Heart right ventricle (tissue), 16 donors: ENCODE results near the gene PNMA8A. TPM values are rescaled to one million over a fixed set of nuclear protein-coding genes. Genes with fewer than 3 reads are reported as not detected.
"Not testable (repeated sequence)": the region's sequence is repeated elsewhere in the genome, so short reads cannot be mapped to it uniquely, and the experiment has no call there.

ENCODE experiments used
- ATAC-seq, 8 donors: fragments of 200-7000 bp; cut with Tn5 transposase; one replicate each; pipeline ENCODE4 v1.9.1; 2020; ENCODE audit warnings: mild to moderate bottlenecking in 8 of 8, moderate library complexity in 8 of 8, moderate number of reproducible peaks in 1 of 8
- DNase-seq, 2 donors: peaks; one replicate each; pipeline ENCODE4 v3.0.0-alpha.2; 2020
- H3K27ac ChIP-seq, 10 donors: fragments of 200-600 bp; sonication (generic) in 2 of 10; one replicate each; pipeline versions ENCODE4 v1.5.0 to v1.8.0; 2020 to 2022; ENCODE audit warnings: mild to moderate bottlenecking in 3 of 10
- H3K27me3 ChIP-seq, 7 donors: fragments of 200-600 bp; one replicate each; pipeline ENCODE4 v1.8.0; 2021 to 2022; ENCODE audit warnings: mild to moderate bottlenecking in 2 of 7
- H3K36me3 ChIP-seq, 9 donors: fragments of 200-600 bp; sonication (generic) in 1 of 9; one replicate each; pipeline versions ENCODE4 v1.5.0 to v1.8.0; 2020 to 2022; ENCODE audit warnings: mild to moderate bottlenecking in 2 of 9
- H3K4me1 ChIP-seq, 9 donors: fragments of 200-600 bp; sonication (generic) in 1 of 9; one replicate each; pipeline versions ENCODE4 v1.5.0 to v1.8.0; 2020 to 2022; ENCODE audit warnings: mild to moderate bottlenecking in 4 of 9
- H3K4me3 ChIP-seq, 10 donors: fragments of 200-600 bp; sonication (generic) in 2 of 10; one replicate each; pipeline versions ENCODE4 v1.5.0 to v1.8.0; 2020 to 2022; ENCODE audit warnings: mild to moderate bottlenecking in 7 of 10, moderate library complexity in 2 of 10
- H3K9me3 ChIP-seq, 11 donors: fragments of 200-600 bp in 10 of 11; sonication (generic) in 2 of 11; one replicate each; pipeline versions ENCODE4 v1.5.0 to v1.8.0; 2013 to 2022; ENCODE audit warnings: mild to moderate bottlenecking in 2 of 11, control low read depth in 1 of 11, moderate library complexity in 1 of 11
- WGBS, 2 donors: extraction: QIAGEN DNeasy Blood & Tissue Kit; methylation state at CpG; one replicate each; pipeline ENCODE4 v1.1.7; 2013; ENCODE audit warnings: inconsistent platforms in 1 of 2; 5-methylcytosine and 5-hydroxymethylcytosine counted together
- intact Hi-C, 10 donors: fragments of 100-400 bp; cut with DNase I; formaldehyde crosslinking; loops; one replicate each; pipeline versions ENCODE4 v1.11.1 to v1.14.2; 2022
- polyA plus RNA-seq, 2 donors: library from polyadenylated mRNA; stranded (reverse); fragments of 200-250 nt; gene quantifications; one replicate each; pipeline ENCODE4 v1.2.3, GENCODE V29; 2013
- total RNA-seq, 10 donors: library from RNA; stranded (reverse); fragmentation: NEBNext Ultra II Directional in 3 of 10; extraction: Animal tissue kit (Norgen Biotek cat#: 25700) in 3 of 10; gene quantifications; one replicate each; pipeline versions ENCODE4 v1.2.1 to v1.2.4, GENCODE V29; 2021 to 2023
- TF ChIP-seq, protein P1 (sequence below), 9 donors: fragments of 200-600 bp; sonication (generic) in 2 of 9; IDR thresholded peaks; one replicate each; pipeline versions ENCODE4 v1.5.0 to v1.8.0; 2021 to 2022; ENCODE audit warnings: antibody characterized with exemption in 9 of 9, mild to moderate bottlenecking in 5 of 9, moderate library complexity in 1 of 9
- donor health status: Arrhythmogenic right ventricular cardiomyopathy.
- donor health status: ischemic (EF 13 %, LVEDD 7.1; RV severe dilation, severe dysfunction).
- donor health status: healthy with polysubstance abuse.
- donor health status: DM: no; HTN: yes; CAD: no.
- donor health status: DM: no; HTN: no; CAD: no.
- donor health status: ischemic (EF 25% LVEDD 6.9; RV normal size, moderate dysfunction).
- donor health status: ischemic (EF 25% LVEDD 5.7; RV mildly dilated, moderate dysfunction).
- donor health status: healthy.
- donor health status: DM: yes; HTN: yes; CAD: no.
- donor health status: Ischemic cardiomyopathy.
- donor health status: ischemic (EF 35%, LVEDD 5.7; RV mildly dilated, moderate dysfunction).
- donor health status: nonischemic (EF 11% LVEDD 7.7; RV severe dilation, severe dysfunction).
- donor health status: DM: yes; HTN: yes; CAD: no.
- donor health status: PGD.
- donor health status: ischemic (EF 29% LVEDD 5.4; RV normal size, mild dysfunction).
- donor health status: nonischemic (EF 23%, LVEDD 6.1; RV moderate dilation, normal function).

Gene PNMA8A
- total and polyA plus RNA-seq, 12 donors: 2.8 to 12.3 (median 8.7) TPM

DNA sequence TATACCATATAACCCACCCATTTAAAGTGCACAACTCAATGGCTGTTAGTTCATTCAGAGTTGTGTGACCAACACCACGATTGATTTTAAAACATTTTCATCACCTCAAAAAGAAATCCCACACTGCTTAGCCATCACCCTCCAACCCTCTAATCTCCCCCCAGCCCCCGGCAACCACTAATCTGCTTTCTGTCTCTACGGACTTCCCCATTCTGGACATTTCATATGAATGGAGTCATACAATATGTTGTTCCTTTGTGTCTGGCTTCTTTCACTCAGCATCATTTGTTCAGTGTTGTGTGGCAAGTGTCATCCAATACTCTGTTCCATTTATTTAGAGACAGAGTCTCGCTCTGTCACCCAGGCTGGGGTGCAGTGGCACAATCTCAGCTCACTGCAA, 28.3 kb upstream of the PNMA8A start:
- H3K9me3 ChIP-seq: peaks cover 0 to 2% (median 0%) of the 10 kb centered on the region in 11 donors
- ATAC-seq (no peak), DNase-seq (no peak)
- H3K36me3 ChIP-seq: no peaks in the 10 kb centered on the region
- no peak overlapping the region for H3K4me3 ChIP-seq
- H3K27ac ChIP-seq: no peak overlapping the region
- H3K27me3 ChIP-seq: peaks cover 0 to 15% (median 0%) of the 10 kb centered on the region in 7 donors
- TF ChIP-seq, protein P1, sequence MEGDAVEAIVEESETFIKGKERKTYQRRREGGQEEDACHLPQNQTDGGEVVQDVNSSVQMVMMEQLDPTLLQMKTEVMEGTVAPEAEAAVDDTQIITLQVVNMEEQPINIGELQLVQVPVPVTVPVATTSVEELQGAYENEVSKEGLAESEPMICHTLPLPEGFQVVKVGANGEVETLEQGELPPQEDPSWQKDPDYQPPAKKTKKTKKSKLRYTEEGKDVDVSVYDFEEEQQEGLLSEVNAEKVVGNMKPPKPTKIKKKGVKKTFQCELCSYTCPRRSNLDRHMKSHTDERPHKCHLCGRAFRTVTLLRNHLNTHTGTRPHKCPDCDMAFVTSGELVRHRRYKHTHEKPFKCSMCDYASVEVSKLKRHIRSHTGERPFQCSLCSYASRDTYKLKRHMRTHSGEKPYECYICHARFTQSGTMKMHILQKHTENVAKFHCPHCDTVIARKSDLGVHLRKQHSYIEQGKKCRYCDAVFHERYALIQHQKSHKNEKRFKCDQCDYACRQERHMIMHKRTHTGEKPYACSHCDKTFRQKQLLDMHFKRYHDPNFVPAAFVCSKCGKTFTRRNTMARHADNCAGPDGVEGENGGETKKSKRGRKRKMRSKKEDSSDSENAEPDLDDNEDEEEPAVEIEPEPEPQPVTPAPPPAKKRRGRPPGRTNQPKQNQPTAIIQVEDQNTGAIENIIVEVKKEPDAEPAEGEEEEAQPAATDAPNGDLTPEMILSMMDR (IDR thresholded peaks at IDR 0.05): no peak
- WGBS, 2 donors: 51 to 65% methylated on average over 4 of the region's 4 CpGs
- intact Hi-C loops: loop anchor here in 1 of 10 donors (10.0 kb wide), 1 partner anchor 225 kb away; no protein-coding TSS in a partner anchor
- H3K4me1 ChIP-seq: peaks cover 0 to 12% (median 0%) of the 10 kb centered on the region in 9 donors

- Histone ChIP-seq H3K27me3 (peaks cover 0 to 33% (median 16%) of the 10 kb centered on the region in 7 donors), H3K27ac (no peak overlapping the region), H3K9me3 (no peaks in the 10 kb centered on the region), H3K4me1 (peaks cover 3 to 30% (median 14%) of the 10 kb centered on the region in 9 donors), H3K36me3 (no peaks in the 10 kb centered on the region), H3K4me3 (no peak overlapping the region)
- intact Hi-C loops: loop anchor here in 1 of 10 donors (10.0 kb wide), 1 partner anchor 223 kb away; no protein-coding TSS in a partner anchor
- no peak for ATAC-seq
- 91 to 92% methylated on average over 8 of the region's 8 CpGs for WGBS, 2 donors
- DNase-seq: no peak
- TF ChIP-seq, protein P1 (IDR thresholded peaks at IDR 0.05): no peak
Measured at GRCh38 chr19:46497773-46498172, 26.4 kb upstream of the PNMA8A start.

- DNase-seq, ATAC-seq, H3K9me3 ChIP-seq, H3K36me3 ChIP-seq, H3K27ac ChIP-seq, H3K4me3 ChIP-seq: not testable (repeated sequence)
- peaks cover 5 to 38% (median 19%) of the 10 kb centered on the region in 9 donors for H3K4me1 ChIP-seq
- intact Hi-C loops: loop anchor here in 1 of 10 donors (10.0 kb wide), 1 partner anchor 222 kb away; no protein-coding TSS in a partner anchor
- 78 to 85% methylated on average over 4 of the region's 4 CpGs for WGBS, 2 donors
- peaks cover 0 to 42% (median 25%) of the 10 kb centered on the region in 7 donors for H3K27me3 ChIP-seq
Measured at GRCh38 chr19:46496886-46497285, 25.5 kb upstream of the PNMA8A start.

DNA sequence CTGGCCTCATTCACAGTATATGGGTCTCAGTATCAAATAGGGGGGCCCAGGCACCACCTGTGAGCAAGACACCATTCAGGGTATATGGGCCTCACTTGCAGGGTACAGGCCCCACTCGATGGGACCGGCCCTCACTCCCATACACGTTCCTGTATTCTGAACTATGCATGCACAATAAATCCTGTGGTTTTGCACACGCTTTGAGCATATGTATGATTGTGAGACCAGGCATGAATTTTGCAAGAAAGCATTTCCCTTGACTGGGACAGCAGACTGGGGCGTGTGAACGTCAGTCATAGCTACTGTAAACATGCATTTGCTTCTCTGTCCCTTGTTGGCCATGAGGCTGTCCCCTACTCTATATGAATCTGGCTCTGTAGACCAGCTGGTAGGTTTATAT, 24.9 kb upstream of the PNMA8A start:
- Histone ChIP-seq H3K27ac (no peak overlapping the region), H3K27me3 (peaks cover 0 to 48% (median 31%) of the 10 kb centered on the region in 7 donors), H3K9me3 (no peaks in the 10 kb centered on the region), H3K36me3 (no peaks in the 10 kb centered on the region), H3K4me3 (no peak overlapping the region), H3K4me1 (peaks cover 5 to 40% (median 19%) of the 10 kb centered on the region in 9 donors)
- TF ChIP-seq, protein P1 (IDR thresholded peaks at IDR 0.05): no peak
- intact Hi-C loops: loop anchor here in 1 of 10 donors (10.0 kb wide), 1 partner anchor 222 kb away; no protein-coding TSS in a partner anchor
- no peak for DNase-seq
- no peak for ATAC-seq
- 79 to 80% methylated on average over 6 of the region's 6 CpGs for WGBS, 2 donors

DNA sequence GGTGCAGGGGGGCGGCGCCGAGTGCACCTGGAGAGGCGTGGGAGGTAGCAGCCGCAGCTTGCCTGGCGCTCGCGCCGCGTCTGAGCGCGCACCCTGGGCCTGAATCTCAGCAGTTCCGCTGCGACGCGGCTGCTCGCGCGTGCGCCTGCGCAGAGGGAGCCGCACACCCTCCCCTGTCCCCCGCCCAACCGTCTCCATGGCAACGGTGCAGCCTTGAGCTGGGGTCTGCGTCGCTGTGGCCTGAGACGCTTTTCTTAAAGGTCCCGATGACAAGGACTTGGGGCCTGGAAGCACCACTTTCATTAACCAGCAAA, 24.4 kb upstream of the PNMA8A start, which contains the start of gene PNMA8B:
Gene PNMA8B (minus strand): TSS at position 82 of the 314 bp plus-strand sequence. CDS start 402 bp downstream, outside the sequence.
- H3K9me3 ChIP-seq: no peaks in the 10 kb centered on the region
- intact Hi-C loops: loop anchor here in 1 of 10 donors (10.0 kb wide), 1 partner anchor 221 kb away; no protein-coding TSS in a partner anchor
- WGBS, 2 donors: 28 to 39% methylated on average over 29 of the region's 29 CpGs
- peaks cover 5 to 40% (median 19%) of the 10 kb centered on the region in 9 donors for H3K4me1 ChIP-seq
- DNase-seq (peak; percentile 58 to 72), ATAC-seq (peak; percentile 32 to 73 (median 54))
- peak within 1 kb of the TSS in 9 of 10 donors; percentile 7 to 51 (median 46) for H3K4me3 ChIP-seq
- TF ChIP-seq, protein P1 (IDR thresholded peaks at IDR 0.05): no peak
- peaks cover 0 to 53% (median 37%) of the 10 kb centered on the region in 7 donors for H3K27me3 ChIP-seq
- H3K27ac ChIP-seq: peak within 1 kb of the TSS in 2 of 10 donors; percentile 48 to 50
- no peaks in the 10 kb centered on the region for H3K36me3 ChIP-seq
